NCI-H446 (cell line): ENCODE data around the gene GSTT4.
"Not testable (repeated sequence)": the region's sequence is repeated elsewhere in the genome, so short reads cannot be mapped to it uniquely, and the experiment has no call there.

Experiments used
- DNase-seq, 2 experiments: peaks; one replicate each; lab custom pipeline; 2025; lab: John Stamatoyannopoulos, UW

The GSTT4 gene

GRCh38 chr22:24005201-24005600 lies at the start of gene GSTT4:
GSTT4 (minus strand) TSS chr22:24005453; CDS start chr22:24005356, 97 bp downstream.
- peak; percentile 28 to 90 for DNase-seq

- no peak for DNase-seq
These were observed 49.1 kb upstream of the GSTT4 start for GRCh38 chr22:24054356-24054755.

GRCh38 chr22:24053481-24054226 lies 48.4 kb upstream of the GSTT4 start:
- no peak for DNase-seq

- no peak for DNase-seq
These were observed 46.3 kb upstream of the GSTT4 start for GRCh38 chr22:24051568-24051967.

- no peak for DNase-seq
These were observed 45.8 kb upstream of the GSTT4 start for GRCh38 chr22:24051028-24051427.

- no peak for DNase-seq
These were observed 44.7 kb upstream of the GSTT4 start for GRCh38 chr22:24049978-24050377.

GRCh38 chr22:24049211-24049610 lies 44.0 kb upstream of the GSTT4 start:
- DNase-seq, result no peak

- no peak for DNase-seq
These were observed 40.8 kb upstream of the GSTT4 start for GRCh38 chr22:24046024-24046423.

GRCh38 chr22:24043958-24044357 lies 38.7 kb upstream of the GSTT4 start:
- no peak for DNase-seq

GRCh38 chr22:24043465-24043864 lies 38.2 kb upstream of the GSTT4 start:
- DNase-seq, result not testable (repeated sequence)

- no peak for DNase-seq
These were observed 35.7 kb upstream of the GSTT4 start for GRCh38 chr22:24040946-24041345.

GRCh38 chr22:24039046-24039445 lies 33.8 kb upstream of the GSTT4 start:
- DNase-seq, result no peak

- DNase-seq, result no peak
These were observed 32.9 kb upstream of the GSTT4 start for GRCh38 chr22:24037851-24038765.

GRCh38 chr22:24035296-24035695 lies 30.0 kb upstream of the GSTT4 start:
- DNase-seq, result no peak

GRCh38 chr22:24033731-24034130 lies 28.5 kb upstream of the GSTT4 start:
- no peak for DNase-seq

GRCh38 chr22:24030186-24030702 lies 25.0 kb upstream of the GSTT4 start:
- DNase-seq, result no peak

- no peak for DNase-seq
These were observed 24.1 kb upstream of the GSTT4 start for GRCh38 chr22:24029304-24029703.

GRCh38 chr22:24028533-24028932 lies 23.3 kb upstream of the GSTT4 start:
- no peak for DNase-seq

- DNase-seq, result no peak
These were observed 22.7 kb upstream of the GSTT4 start for GRCh38 chr22:24027991-24028390.

- DNase-seq, result no peak
These were observed 22.2 kb upstream of the GSTT4 start for GRCh38 chr22:24027389-24027975.

- DNase-seq, result no peak
These were observed 21.5 kb upstream of the GSTT4 start for GRCh38 chr22:24026733-24027132.

- DNase-seq, result no peak
These were observed 20.8 kb upstream of the GSTT4 start for GRCh38 chr22:24026056-24026455.
